Colonic mucosa (tissue), 4 donors: ENCODE measurements around the gene MPP3. TPM values are rescaled to one million over a fixed set of nuclear protein-coding genes. Genes with fewer than 3 reads are reported as not detected.

Experiments used
- DNase-seq: peaks from one replicate; pipeline ENCODE4 v3.0.0-alpha.2; 2020
- H3K27ac ChIP-seq: fragments of 200-600 bp; one replicate; pipeline ENCODE4 v1.8.0; 2021
- H3K27me3 ChIP-seq: fragments of 200-600 bp; one replicate; pipeline ENCODE4 v1.8.0; 2021
- H3K36me3 ChIP-seq: fragments of 200-600 bp; one replicate; pipeline ENCODE4 v1.8.0; 2021
- H3K4me1 ChIP-seq: fragments of 200-600 bp; one replicate; pipeline ENCODE4 v1.8.0; 2021; ENCODE audit warnings: mild to moderate bottlenecking
- H3K4me3 ChIP-seq: fragments of 200-600 bp; one replicate; pipeline ENCODE4 v1.8.0; 2021
- H3K9ac ChIP-seq, 2 donors: one replicate each; pipeline ENCODE4 v1.7.0; 2013; ENCODE audit warnings: control low read depth in 2 of 2, low read depth in 2 of 2, low read length in 2 of 2
- H3K9me3 ChIP-seq: fragments of 200-600 bp; one replicate; pipeline ENCODE4 v1.8.0; 2021
- CTCF ChIP-seq: fragments of 200-600 bp; IDR thresholded peaks from one replicate; pipeline ENCODE4 v1.8.0; 2022; ENCODE audit warnings: antibody characterized with exemption, mild to moderate bottlenecking
- intact Hi-C: fragments of 100-400 bp; cut with DNase I; formaldehyde crosslinking; loops from one replicate; pipeline ENCODE4 v1.14.1; 2022
- total RNA-seq, 2 donors: library from RNA; stranded (reverse); fragmentation: NEBNext Ultra II Directional in 1 of 2; extraction: Animal tissue kit (Norgen Biotek cat#: 25700) in 1 of 2; gene quantifications; one replicate each; pipeline ENCODE4 v1.2.1, GENCODE V29; 2021
- donor health status: healthy.
- donor health status: DM: no; HTN: no; CAD: no.
- donor health status: DM: no; HTN: no; CAD: no.

Gene MPP3
- total RNA-seq, 2 donors from 2014 or later: 1.9 to 3.1 TPM

DNA sequence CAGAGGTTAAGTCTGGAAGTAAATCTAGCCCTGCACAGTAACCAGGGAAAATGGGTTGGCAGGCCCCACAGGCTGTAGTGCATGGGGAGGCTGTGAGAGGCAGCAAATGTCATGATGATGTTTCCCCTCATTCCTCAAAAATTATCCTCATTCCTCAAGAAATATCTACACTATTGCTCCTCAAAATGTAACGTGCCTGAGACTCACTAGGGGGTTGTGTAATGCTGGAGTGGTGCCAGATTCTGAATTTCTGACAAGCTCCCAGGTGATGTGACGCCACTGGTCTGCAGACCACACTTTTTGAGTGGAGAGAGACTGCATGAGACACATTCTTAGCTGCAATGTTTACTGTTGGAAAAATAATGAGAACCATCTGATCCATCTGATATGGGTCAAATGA, 1.2 kb upstream of the MPP3 start:
- Histone ChIP-seq H3K4me1 (no peaks in the 10 kb centered on the region), H3K27me3 (no peaks in the 10 kb centered on the region), H3K9ac (no peak overlapping the region), H3K36me3 (no peaks in the 10 kb centered on the region), H3K4me3 (no peak overlapping the region), H3K9me3 (no peaks in the 10 kb centered on the region), H3K27ac (no peak overlapping the region)
- no peak for DNase-seq
- intact Hi-C loops: no loop called here
- TF ChIP-seq CTCF: no peak

GRCh38 chr17:43832168-43832975, 574 bp downstream of the MPP3 start:
- intact Hi-C loops: no loop called here
- Histone ChIP-seq H3K4me1 (no peaks in the 10 kb centered on the region), H3K4me3 (peak overlapping the region; percentile 72), H3K27ac (peak overlapping the region; percentile 8), H3K36me3 (no peaks in the 10 kb centered on the region), H3K9me3 (no peaks in the 10 kb centered on the region), H3K27me3 (no peaks in the 10 kb centered on the region), H3K9ac (peak overlapping the region; percentile 28 to 63)
- TF ChIP-seq CTCF: no peak
- DNase-seq: peak; percentile 55

DNA sequence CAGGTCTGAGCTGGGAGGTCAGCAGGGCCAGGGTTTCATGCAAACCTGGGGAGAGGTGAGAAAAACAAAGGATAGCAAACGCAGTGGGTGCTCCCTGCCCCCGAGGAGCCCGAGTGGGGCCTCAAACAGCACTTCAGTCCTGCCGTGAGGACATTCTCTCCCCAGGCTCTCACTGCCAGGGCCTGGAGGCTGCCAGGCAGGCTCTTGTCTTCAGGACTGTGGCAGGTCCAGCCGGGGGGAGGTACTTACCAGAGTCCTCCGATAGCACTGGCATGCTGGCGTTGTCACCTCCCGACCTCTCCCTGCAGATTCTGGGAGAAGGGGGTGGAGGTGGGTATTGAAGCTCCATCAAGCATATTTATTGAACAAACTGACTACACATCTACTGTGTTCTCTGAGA, 1.3 kb downstream of the MPP3 start:
- no peak for TF ChIP-seq CTCF
- intact Hi-C loops: no loop called here
- DNase-seq: no peak
- Histone ChIP-seq H3K27me3 (no peaks in the 10 kb centered on the region), H3K4me1 (no peaks in the 10 kb centered on the region), H3K9me3 (no peaks in the 10 kb centered on the region), H3K4me3 (no peak overlapping the region), H3K27ac (no peak overlapping the region), H3K9ac (no peak overlapping the region), H3K36me3 (no peaks in the 10 kb centered on the region)

GRCh38 chr17:43830510-43831140, 2.3 kb downstream of the MPP3 start:
- Histone ChIP-seq H3K4me1 (no peaks in the 10 kb centered on the region), H3K4me3 (no peak overlapping the region), H3K27me3 (no peaks in the 10 kb centered on the region), H3K36me3 (no peaks in the 10 kb centered on the region), H3K27ac (no peak overlapping the region), H3K9ac (no peak overlapping the region), H3K9me3 (no peaks in the 10 kb centered on the region)
- intact Hi-C loops: no loop called here
- no peak for DNase-seq
- TF ChIP-seq CTCF: no peak

DNA sequence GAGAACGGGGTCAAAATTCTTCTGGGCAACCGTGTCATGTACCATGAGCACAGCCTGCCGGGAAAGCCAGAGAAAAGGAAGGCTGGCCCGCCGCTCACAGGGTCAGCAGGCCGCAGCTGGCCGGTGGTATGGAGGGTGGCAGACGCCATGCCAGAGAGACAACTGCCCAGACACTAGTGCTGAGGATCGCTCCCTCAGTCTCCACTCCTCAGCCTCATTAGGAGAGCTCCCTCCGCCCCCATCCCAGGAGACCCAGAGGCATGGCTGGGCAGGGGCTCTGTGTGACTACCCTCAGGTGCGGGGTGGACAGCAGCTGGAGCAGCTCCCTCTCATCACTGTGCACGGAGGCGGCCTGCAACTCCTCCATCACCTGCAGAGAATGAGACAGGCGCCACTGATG, 3.2 kb downstream of the MPP3 start:
- Histone ChIP-seq H3K36me3 (no peaks in the 10 kb centered on the region), H3K9ac (no peak overlapping the region), H3K4me3 (no peak overlapping the region), H3K9me3 (no peaks in the 10 kb centered on the region), H3K4me1 (no peaks in the 10 kb centered on the region), H3K27ac (no peak overlapping the region), H3K27me3 (no peaks in the 10 kb centered on the region)
- no peak for TF ChIP-seq CTCF
- intact Hi-C loops: no loop called here
- DNase-seq: no peak
